BE2C (cell line): ENCODE measurements around the gene DOCK1.

Experiments used
- DNase-seq: peaks from one replicate; pipeline ENCODE4 v3.0.0-alpha.2; 2020
- H3K27me3 ChIP-seq: fragments of 250-450 bp; sonication (Bioruptor Pico); 2 replicates; pipeline ENCODE4 v1.5.1; 2020; ENCODE audit warnings: mild to moderate bottlenecking
- H3K36me3 ChIP-seq: fragments of 250-450 bp; sonication (Bioruptor Pico); 2 replicates; pipeline ENCODE4 v1.5.1; 2020; ENCODE audit warnings: mild to moderate bottlenecking
- H3K4me1 ChIP-seq: fragments of 250-450 bp; sonication (Bioruptor Pico); 2 replicates; pipeline ENCODE4 v1.5.1; 2020
- H3K4me3 ChIP-seq: 2 replicates; pipeline ENCODE4 v1.5.1; 2011; ENCODE audit warnings: low read depth, low read length
- H3K9me3 ChIP-seq: fragments of 250-450 bp; sonication (Bioruptor Pico); 2 replicates; pipeline ENCODE4 v1.5.1; 2020
- TF ChIP-seq, protein P1 (sequence below): IDR thresholded peaks from 2 replicates; pipeline ENCODE4 v1.5.1; 2012; ENCODE audit warnings: mild to moderate bottlenecking, low read depth, low read length

DOCK1 gene

DNA sequence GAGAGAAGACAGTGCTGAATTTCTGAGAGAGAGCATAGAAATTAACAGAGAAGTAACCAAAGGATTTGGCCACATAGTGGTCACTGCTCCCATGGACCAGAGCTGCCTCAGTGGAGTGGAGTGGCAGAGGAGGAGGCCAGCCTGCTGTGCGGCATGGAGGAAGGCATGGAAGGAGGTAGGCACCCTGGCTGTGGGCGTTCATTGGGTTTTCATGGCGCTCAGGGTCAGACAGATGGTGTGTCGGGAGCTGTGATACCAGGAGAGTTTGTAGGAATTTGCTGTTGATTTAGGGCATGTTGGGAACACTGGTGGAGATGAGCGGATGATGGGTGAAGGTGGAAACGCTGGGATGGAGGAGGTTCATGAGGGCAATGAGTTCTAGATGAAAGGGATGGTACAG, 370.0 kb downstream of the DOCK1 start:
- no peaks in the 10 kb centered on the region for H3K9me3 ChIP-seq
- no peaks in the 10 kb centered on the region for H3K36me3 ChIP-seq
- no peak for DNase-seq
- no peaks in the 10 kb centered on the region for H3K27me3 ChIP-seq
- no peaks in the 10 kb centered on the region for H3K4me1 ChIP-seq
- no peak overlapping the region for H3K4me3 ChIP-seq
- TF ChIP-seq, protein P1, sequence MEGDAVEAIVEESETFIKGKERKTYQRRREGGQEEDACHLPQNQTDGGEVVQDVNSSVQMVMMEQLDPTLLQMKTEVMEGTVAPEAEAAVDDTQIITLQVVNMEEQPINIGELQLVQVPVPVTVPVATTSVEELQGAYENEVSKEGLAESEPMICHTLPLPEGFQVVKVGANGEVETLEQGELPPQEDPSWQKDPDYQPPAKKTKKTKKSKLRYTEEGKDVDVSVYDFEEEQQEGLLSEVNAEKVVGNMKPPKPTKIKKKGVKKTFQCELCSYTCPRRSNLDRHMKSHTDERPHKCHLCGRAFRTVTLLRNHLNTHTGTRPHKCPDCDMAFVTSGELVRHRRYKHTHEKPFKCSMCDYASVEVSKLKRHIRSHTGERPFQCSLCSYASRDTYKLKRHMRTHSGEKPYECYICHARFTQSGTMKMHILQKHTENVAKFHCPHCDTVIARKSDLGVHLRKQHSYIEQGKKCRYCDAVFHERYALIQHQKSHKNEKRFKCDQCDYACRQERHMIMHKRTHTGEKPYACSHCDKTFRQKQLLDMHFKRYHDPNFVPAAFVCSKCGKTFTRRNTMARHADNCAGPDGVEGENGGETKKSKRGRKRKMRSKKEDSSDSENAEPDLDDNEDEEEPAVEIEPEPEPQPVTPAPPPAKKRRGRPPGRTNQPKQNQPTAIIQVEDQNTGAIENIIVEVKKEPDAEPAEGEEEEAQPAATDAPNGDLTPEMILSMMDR = no peak

DNA sequence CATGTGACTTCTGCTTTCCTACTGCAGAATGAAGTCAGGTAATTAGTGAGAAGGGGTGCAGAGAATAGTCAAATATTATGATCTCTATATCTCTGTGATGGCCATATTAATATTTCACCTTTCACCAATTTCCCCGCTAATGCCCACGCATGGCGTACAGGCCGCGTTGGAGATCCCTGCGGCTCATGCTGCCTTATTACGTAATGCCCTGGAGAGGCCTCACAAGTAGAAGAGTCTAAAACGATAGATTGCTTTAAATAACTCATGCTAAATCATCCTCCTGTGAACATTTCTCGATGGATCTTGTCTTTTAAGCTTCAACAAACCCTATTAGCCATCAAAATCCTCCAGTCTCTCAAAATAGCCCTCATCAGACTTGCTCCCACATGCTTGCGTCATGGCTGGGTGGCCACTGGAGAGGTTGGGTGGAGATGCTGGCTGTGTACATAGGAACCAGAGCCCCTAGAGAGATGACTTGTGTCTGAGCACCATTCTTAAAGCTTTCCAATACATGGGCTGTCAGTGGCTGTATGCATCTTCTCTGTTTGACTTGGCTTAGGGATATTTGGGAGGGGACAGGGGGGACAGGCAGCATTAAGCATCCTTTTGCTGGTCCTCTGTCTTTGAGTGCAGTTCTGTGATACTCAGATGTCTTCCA, 370.7 kb downstream of the DOCK1 start:
- Histone ChIP-seq H3K4me3 (no peak overlapping the region), H3K9me3 (no peaks in the 10 kb centered on the region), H3K27me3 (no peaks in the 10 kb centered on the region), H3K4me1 (no peaks in the 10 kb centered on the region), H3K36me3 (no peaks in the 10 kb centered on the region)
- DNase-seq = no peak
- TF ChIP-seq, protein P1 = no peak

DNA sequence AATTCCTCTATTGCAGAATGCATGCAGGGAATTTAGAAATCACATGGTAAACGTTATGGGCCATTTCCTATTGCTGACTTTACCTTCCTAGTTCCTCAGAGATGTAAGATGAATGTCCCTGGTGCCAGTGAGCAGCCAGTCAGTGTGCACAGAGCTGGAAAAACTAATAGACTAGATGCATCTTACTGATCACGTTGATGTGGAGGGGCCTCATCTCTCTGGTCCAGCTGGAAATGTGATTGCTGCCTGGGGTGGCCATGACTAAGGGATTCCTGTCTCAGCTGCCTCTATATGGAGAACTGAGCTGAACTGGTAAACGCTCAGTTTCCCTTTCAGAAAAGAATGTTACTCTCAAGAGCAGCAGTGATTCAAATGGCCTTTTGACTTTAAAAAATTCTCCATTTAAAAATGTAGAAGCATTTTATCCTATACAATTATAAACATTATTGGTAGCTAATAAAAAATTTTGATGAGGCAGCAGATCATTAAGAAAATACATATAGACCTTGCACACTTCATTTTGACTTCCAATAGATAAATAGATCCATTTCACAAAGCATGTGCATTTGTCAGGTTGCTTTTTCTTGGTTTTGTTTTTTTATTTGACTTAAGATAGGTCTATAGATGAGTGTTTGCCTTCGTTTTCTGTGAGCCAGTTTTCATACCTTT, 371.7 kb downstream of the DOCK1 start:
- H3K27me3 ChIP-seq = no peaks in the 10 kb centered on the region
- no peak for DNase-seq
- H3K4me1 ChIP-seq = no peaks in the 10 kb centered on the region
- no peaks in the 10 kb centered on the region for H3K36me3 ChIP-seq
- TF ChIP-seq, protein P1 = no peak
- no peaks in the 10 kb centered on the region for H3K9me3 ChIP-seq
- no peak overlapping the region for H3K4me3 ChIP-seq

DNA sequence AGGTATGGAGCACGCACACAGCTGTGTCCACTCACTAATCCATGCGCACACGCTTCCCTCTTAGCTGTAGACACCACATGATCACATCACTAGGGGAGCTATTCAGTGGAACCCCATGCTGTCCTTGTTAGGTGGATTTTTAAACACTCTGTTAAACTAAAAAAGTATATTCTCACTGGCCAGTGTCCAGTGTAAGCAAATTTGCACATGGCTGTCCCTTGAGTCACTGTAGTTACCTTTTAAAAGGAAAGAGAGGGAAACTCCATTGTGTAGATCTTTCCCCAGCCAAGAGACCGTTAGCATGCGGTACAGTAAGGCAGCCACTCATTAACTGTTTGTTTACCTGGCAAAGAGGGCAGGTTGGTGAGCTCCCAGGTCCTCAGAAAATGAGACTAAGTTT, 372.8 kb downstream of the DOCK1 start:
- TF ChIP-seq, protein P1 = no peak
- no peaks in the 10 kb centered on the region for H3K27me3 ChIP-seq
- H3K4me1 ChIP-seq = no peaks in the 10 kb centered on the region
- DNase-seq = no peak
- no peaks in the 10 kb centered on the region for H3K9me3 ChIP-seq
- no peak overlapping the region for H3K4me3 ChIP-seq
- no peaks in the 10 kb centered on the region for H3K36me3 ChIP-seq

DNA sequence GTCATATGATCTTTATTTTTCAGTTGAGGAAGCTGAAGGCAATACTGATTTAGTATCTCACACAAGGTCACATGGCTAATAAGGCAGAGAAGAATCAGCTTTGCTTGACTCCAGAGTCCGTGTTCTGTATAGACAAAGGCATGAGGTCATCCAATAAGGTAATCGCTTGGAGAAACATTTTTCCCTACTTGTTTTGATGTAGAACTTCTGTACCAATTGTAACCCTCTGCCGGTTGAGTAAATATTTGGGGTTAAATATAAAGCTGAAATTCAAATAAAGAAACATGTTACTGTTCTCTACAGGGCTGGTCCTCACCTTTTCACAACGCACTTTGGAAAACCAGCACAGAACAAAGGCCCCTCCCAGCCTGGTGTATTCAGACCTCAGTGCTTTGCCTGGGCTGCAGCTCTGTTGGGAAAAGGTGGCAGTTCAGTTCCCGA, 374.1 kb downstream of the DOCK1 start:
- no peaks in the 10 kb centered on the region for H3K27me3 ChIP-seq
- no peak overlapping the region for H3K4me3 ChIP-seq
- H3K4me1 ChIP-seq = no peaks in the 10 kb centered on the region
- no peaks in the 10 kb centered on the region for H3K36me3 ChIP-seq
- no peaks in the 10 kb centered on the region for H3K9me3 ChIP-seq
- no peak for DNase-seq
- TF ChIP-seq, protein P1 = no peak

DNA sequence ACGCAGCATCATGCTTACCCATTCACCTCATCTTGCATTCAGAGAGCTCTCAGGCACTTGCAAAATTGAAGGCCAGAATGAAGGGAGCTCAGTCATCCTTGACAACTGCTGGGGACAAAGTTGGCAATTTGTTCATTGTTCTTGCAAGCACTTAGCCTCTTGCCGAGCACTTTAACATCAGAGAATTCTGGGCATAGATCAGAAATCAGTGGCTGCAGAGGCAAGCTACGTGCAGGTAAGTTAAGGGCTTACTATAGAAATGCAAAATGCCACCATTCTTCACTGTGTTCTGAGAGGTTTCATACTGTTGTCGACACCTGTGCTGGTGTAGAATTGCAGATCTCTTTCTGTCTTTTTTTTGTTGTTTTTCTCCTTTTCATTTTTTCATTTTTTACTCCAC, 375.2 kb downstream of the DOCK1 start:
- Histone ChIP-seq H3K27me3 (no peaks in the 10 kb centered on the region), H3K4me3 (no peak overlapping the region), H3K9me3 (no peaks in the 10 kb centered on the region), H3K36me3 (no peaks in the 10 kb centered on the region), H3K4me1 (no peaks in the 10 kb centered on the region)
- DNase-seq = no peak
- TF ChIP-seq, protein P1 = no peak
